GM21528 (cell line): ENCODE results near the gene XRCC4.

Source experiments
- ATAC-seq: cut with Tn5 transposase; IDR thresholded peaks from one replicate; pipeline ENCODE4 v1.9.1; 2021; ENCODE audit warnings: mild to moderate bottlenecking, moderate library complexity; ENCODE audit not compliant: unreplicated experiment, low FRiP score

XRCC4 gene

DNA sequence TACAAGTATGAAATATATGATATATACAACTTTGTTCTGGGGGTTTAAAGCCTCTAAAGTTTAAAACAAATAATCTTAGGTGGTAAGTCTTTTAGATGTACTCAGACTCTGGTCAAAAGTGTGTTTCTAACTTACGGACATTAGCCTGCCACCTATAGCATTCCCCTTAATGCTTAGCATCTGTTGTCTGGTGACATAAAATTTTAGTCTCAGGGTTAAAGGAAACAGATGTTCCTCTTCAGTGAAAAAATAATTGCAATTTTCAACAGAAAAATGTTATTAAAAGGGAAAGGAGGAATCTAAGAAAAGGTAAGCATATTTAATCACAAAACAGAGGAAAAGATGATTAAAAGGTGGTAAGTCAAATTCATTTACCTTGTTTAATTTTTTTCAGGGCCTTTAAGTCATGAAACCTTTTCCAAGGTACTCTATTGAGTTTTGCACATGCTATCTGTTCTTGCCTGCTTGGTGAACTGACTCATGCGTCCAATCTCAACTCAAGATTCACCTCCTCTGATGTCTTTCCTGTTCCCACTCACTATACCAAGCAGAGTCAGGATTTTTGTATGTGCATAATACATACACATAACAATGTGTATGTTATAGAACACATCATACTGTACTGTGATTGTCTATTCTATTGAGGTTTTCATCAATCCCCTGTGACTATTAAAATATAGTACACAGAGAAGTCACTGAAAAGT lies 8.1 kb upstream of the XRCC4 start:
- no peak for ATAC-seq

DNA sequence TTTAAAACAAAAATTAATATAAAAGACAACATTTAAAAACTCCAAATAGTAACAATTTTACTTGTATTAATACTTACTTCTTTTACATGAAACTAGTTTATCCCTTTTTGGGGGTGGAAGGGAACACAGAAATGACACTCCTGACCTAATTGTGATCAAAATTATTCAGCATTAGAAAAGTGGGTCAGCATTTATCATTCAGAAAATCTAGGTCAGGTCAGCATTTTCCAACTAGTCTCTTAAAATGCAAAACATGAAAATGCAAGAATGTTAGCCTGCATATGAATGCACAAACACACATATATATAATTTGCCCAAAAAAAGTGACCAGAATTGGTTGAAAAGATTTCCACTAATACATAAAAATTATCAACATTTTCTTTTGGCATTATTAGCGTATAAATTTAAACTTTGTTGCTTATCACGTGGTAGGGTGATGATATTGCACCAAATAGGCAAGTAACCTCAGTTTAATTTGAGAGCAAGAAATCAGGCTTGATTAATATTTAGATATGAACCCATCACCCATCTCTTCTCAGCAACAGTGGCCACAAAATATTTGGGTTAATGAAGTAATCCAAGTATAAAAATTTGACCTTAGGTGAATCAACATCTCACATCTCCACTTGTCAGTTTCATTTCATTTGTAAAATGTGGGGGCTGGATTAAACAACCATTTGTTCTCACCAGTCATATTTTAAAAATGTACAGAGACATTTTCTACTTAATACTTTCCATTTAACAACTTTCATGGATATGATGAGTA lies 5.9 kb upstream of the XRCC4 start:
- no peak for ATAC-seq

DNA sequence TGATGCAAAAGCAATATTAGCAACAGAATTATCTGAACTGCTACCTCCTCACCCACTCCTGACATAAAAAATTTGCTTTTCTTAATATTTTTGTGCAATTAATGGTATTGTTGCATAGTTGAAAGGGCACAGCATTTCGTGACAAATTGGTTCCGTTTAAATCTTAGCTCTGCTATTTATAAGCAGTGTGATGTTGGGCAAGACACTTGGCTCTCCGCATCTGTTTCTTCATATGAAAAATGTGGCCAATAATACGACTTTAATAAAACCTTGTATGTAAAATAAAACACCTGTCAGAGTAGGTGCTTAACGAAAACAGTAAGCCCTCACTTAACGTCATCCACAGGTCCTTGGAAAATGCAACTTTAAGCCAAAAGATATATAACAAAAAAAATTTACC lies 4.4 kb upstream of the XRCC4 start:
- ATAC-seq: no peak

DNA sequence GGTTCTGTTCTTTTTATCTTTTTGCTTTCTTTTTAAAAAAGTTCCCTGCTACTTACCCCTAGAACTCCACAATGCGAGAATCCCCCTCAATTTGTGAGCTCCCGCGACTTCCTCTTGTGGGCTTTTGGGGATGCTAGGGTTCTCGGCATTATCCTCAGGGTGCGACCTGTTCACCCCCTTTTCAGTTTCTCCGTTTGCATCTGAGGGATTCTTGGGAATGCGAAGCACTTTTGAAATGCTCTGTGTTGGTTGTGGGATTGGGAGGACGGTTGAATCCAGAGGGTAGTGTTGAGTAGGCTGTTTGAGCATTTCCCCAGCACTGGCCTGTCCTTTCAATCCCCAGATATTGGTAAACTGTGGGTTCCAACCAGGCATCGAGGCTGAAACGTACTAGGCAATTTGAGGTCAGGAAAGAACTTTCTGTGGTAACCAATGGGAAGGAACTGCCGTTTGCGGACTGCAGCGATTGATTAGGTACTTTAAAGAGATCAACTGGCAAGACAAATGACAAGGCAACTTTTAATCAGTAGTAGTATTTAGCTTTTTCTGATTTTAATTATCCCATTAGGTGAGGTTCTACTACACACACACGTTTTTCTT lies 415 bp downstream of the XRCC4 start:
- ATAC-seq: peak; percentile 24

DNA sequence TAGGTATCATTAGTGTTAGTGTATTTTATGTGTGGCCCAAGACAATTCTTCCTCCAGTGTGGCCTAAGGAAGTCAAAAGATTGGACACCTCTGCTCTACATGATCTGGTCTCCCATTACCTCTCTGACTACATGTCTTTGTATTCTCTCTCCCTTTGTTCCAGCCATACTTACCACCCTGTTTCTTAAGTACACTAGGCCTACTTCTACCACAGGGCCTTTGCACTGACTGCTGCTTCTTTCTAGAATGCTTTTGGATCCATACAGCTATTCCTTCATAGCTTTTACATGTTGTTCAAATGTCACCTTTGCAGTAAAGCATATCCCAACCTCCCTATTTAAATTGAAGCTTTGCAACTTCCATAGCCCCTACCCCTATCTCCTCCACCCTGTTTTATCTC lies 5.4 kb downstream of the XRCC4 start:
- no peak for ATAC-seq

DNA sequence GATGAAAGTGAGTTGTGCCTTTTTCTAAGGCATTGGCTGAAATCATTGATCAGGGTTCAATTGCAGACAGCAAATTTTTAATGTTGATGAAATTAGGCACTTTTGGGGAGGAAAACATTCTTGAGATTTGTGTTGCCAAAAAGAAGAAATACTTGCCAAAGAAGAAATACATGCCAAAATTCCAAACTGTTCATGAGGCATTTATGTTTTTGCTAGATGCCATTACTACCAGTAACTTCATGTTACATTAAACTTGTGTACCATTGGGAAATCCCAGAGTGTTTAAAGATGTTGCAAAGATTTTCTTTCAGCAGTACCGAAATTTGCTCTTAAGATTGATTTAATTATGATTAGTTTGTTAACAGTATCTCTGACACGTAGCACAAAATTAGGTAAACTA lies 7.0 kb downstream of the XRCC4 start:
- no peak for ATAC-seq

DNA sequence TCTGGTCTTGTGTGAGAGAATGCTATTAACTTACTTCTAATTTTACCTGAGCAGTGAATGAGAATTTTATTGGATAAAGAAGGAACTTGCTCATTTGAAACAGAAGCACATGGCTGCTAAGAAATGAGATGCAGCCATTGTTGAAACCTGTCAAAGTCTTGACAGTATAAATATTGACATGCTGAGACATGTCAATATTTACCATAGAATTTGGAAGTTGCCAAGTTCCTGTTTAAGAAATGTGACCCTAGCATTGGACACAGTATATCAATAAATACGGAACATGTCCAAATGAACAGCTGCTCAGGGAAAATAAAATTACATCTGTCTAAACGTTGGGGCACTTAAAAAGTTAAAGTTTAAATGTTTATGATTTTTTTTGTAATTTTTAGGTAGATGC lies 7.8 kb downstream of the XRCC4 start:
- no peak for ATAC-seq

DNA sequence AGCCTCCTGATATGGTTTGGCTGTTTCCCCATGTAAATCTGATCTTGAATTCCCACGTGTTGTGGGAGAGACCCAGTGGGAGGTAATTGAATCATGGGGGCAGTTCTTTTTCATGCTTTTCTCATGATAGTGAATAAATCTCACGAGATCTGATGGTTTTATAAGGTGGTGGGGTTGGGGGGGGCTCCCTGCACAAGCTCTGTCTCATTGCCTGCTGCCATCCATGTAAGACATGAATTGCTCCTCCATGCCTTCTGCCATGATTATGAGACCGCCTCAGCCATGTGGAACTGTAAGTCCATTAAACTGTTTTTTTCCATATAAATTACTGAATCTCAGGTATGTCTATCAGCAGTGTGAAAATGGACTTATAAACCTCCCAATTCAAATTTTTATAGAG lies 12.8 kb downstream of the XRCC4 start:
- ATAC-seq: no peak

DNA sequence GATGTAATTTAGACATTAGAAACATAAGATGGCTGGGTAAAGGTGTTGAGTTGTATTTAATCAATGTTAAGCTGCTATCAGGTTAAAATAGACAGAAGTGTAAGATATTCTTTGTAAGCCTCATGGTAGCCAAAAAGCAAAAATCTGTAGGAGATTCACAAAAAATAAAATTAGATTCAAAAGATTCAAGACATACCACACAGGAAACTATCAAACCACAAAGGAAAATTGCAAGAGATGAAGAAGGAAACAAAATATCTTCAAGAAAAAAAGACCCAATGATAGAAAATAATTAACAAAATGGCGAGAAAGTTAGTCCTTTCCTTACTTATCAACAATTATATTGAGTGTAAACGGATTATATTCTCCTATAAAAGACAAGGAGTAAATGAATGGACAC lies 15.3 kb downstream of the XRCC4 start:
- no peak for ATAC-seq

DNA sequence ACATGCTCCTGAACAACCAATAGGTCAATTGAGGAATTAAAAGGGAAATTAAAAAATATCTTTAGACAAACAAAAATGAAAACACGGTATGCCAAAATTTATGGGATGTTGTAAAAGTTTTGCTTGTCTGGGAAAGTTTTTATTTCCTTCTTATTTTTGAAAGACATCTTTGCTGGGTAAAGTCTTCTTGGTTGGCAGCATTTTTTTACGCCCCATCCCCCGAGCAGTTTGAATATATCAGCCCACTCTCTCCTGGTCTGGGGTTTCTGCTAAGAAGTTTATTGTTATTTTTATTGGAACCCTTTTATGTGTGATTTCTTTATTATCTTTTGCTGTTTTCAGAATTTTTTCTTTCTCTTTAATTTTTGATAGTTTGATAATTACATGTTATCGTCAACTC lies 16.3 kb downstream of the XRCC4 start:
- no peak for ATAC-seq

DNA sequence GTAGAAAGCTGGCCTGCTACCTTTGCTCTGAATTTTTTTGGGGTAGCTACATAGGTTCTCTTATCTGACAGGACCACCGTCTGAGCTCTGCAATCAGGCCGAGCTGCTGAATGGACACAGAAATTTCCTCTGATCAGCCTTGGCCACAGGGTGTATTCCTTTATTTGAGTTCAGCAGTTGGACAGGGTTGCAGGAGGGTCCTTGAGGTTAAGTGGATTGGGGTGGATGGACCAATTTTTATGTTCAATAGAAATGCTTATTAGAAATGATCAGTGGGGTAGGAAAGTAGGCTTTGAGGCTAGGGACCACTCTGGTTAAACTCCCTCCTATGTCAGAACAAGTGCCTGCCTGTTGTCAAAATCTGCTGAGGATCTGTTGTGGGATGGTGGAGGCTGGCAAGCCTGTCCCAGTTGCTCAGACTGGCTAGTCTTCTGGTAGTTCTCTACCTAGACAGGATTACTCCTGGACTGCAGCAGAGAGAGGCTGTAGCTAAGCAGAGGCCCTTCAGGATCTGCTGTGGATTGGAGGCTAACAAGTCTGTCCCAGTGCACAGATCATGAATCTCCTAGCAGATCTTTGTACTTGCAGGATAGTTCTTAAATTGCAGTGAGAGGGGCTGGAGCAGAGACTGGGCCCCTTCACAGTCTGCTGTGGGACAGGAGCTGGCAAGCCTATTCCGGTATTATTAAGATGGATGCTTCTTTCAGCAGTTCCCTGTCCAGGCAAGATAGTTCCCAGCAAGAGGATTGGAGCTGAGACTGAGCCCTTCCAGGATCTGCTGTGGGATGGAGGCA lies 18.0 kb downstream of the XRCC4 start:
- ATAC-seq: no peak

DNA sequence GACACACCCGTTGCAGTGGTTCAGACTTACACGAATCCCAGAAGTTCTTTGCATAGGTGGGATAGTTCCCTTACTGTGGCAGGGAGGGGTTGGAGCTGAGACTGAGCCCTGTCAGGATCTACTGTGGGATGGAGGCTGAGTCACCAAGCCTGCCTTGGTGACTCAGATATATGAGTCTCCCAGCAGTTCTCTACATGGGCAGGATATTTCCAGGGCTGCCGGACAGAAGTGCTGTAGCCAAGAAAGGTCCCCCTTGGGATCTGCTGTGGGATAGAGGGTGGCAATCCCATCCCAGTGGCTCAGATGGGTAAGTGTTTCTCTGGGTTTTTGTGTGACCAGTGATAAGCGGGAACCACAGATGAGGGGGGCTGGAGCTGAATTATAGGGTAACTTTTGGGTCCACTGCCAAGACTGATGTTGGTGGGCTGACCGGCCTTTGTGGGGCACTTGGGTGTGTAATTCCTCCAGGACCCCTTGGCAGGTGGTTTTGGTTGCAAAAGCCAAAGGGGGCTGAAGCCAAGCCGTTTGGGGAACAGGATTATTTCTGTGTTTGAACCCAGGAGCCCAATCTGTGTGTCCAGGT lies 18.7 kb downstream of the XRCC4 start:
- no peak for ATAC-seq

DNA sequence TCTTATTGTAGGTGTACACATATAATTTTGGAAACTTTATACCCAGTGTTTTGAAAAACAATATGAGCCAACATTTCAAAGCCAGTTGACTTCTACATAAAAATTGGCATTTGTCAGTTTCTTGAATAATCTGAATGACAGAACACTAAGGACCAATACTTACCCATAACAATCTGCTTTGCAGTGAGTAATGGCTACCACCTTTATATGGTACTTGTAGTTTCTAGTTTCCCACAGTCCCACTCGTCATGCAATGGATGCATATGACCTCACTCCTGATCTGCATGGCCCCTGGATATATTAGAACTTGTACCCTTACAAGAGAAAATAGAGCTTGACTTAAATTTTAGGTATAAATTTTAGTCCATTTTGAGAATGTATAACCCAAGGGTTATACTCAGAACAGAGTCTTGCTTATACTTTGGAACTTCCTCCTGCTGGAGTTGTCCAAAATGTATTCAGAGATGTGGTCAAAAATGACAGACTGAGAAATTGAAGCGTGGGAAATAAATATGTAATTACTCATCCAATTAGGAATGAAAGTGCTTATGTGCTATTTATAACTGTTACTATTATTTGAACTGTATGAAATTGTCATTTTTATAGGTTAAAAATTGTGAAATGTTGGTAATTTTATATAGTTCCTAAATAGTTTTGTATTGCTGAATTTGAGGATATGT lies 19.5 kb downstream of the XRCC4 start:
- ATAC-seq: no peak

DNA sequence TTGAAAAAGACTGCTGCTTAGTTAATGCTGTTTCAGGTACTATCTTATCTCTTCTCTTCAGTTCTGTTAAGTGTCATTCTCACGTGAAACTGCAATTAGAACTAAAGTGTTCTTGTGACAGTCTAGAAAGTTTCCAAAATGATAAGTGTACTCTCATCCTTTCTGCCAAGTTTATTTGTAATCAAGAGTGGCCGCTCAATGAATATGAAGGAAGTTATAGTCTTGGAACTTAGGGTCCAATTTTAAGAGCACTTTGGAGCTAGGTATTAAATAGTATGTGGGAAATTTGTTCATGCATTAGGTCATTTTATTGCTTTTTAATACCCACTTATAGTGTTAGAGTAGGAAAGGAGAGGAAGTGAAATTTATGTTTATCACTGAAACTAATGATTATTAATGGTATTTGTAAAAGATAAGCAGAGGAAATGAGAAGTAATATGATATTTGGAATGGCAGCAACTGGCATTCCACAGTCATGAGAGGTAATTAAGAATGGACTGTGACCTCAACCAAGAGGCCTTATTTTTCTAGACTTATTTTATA lies 20.4 kb downstream of the XRCC4 start:
- no peak for ATAC-seq

DNA sequence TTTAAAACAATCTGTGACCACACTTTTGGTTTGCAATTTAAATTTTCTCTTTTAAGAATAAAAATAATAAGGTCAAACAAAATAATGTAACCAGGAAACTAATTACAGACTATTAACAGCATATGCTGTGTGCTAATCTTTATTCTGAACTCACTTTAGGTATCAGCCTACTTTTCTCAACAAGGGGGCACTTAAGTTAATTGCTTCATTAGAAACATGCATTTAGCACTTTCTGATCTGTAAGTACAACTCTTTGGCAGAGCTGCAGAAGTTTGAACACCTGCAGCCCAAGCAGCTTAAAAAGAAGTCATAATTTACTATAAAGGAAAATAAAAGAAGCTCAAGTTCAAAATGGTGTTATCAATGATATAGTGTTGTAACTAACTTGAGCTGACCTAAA lies 21.7 kb downstream of the XRCC4 start:
- no peak for ATAC-seq

DNA sequence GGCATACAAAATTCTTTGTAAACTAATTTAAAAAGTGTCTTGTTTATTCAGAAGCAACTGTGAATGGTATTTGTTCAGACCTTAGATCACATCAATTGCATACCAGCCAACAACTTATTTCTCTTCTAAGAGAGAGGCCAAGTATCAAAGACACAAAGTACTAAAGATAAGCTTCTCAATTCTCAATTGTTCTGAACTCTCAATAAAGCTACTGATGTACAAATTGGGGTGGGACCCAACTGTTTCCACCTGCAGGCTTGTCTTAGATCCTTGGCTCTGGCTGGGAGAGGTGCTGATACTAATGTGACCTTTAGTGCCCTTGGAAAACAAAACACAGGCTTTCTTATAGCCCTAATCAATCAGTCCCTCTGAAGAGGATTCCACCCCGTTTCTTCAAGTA lies 22.1 kb downstream of the XRCC4 start:
- ATAC-seq: no peak

DNA sequence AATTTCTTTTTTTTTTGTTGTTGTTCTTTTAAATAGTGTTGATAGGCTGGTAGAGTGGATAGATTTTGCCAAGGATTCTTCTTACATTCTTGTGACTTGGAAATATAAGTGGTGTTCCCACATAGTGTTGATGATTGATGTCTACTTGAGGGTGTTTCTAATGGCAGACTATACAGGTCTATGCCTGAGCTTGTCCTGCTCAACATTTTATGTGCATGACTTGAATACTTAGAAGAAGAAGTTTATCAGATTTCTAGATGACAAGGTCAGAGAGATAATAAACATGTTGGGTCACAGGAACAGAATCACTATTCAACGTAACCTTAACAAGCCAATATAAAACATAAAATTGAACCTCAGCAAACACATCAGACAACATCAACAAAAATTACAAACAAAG lies 24.2 kb downstream of the XRCC4 start:
- ATAC-seq: no peak

DNA sequence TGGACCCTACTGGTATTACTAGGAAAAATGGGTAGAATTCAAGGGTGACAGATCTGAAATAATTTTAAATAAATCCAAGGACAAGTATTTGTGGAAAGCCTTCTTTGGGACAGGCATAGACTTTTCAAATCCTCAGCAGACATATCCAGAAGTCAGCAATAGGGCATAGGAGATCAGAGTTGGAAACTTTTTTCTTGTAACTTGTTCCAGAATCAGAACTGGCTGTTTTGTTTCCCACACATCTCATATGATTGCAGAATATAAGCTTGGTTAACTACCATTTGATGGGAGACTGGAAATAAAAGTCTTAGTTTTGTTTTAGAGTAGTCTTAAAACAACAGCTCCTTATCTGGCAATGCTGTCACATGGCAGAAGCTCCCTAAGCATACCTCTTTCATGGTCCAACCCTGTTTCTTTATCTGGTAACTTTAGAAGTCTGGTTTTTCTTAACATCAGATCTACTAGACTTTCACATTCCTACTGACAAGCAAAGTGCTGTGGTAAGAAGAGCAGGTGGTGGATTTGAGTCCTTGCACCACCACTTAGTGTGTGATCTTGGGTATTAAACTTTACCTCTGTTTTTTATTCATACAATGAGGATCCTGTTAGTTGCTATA lies 25.1 kb downstream of the XRCC4 start:
- no peak for ATAC-seq

DNA sequence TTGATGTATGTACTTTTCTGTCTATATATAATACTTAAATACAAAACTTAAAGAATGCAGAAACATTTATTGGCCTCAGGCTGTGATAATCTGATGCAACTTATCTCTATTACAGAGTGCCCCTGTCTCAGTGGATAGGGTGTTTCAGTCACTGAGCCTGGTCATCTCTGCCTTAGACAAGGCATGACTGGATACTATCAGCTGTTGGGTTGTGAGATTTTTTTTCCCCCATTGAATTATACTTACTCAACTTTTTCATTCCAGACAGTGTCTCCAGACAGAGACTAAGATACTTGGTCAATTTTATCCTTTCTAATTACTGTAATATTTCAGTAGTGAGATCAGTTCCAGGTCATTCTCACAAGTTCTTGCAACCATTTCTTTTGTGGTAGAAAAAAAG lies 26.7 kb downstream of the XRCC4 start:
- no peak for ATAC-seq
